Measurements from ENCODE around the gene KLF17.

DNA sequence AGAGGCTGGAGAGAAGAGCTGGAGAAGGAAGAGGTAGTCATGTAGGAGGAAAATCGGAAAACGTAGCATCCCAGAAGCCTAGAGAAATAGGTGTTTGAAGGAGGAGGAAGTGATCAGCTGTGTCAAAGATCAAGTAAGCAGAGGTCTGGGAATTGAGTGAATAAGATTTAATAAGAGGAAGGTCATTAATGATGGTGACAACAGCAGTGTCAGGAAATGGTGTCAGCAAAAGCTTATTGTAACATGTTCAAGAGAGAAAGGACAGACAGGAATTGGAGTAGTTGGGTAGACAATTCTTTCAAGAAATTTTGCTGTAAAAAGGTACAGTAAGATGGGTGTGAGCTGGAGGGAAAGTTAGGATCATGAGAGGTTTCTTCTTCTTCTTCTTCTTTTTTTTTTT lies 45.8 kb upstream of the KLF17 start:
- TF ChIP-seq EZH2 (IDR thresholded peaks at IDR 0.05; ENCODE audit: insufficient read depth, poor library complexity, severe bottlenecking) (no peak), EZH2phosphoT487 (IDR thresholded peaks at IDR 0.05; ENCODE audit: insufficient read depth, low read depth) (no peak)
